ENCODE results near the gene FCRL1. TPM values are rescaled to one million over a fixed set of nuclear protein-coding genes. Genes with fewer than 3 reads are reported as not detected.
A peak's percentile ranks its signal among the peaks of the same experiment; 100 is the strongest.

FCRL1 gene
- total RNA-seq, 3 donors from 2014 or later = 0.17 to 1.4 TPM; not detected in 1

DNA sequence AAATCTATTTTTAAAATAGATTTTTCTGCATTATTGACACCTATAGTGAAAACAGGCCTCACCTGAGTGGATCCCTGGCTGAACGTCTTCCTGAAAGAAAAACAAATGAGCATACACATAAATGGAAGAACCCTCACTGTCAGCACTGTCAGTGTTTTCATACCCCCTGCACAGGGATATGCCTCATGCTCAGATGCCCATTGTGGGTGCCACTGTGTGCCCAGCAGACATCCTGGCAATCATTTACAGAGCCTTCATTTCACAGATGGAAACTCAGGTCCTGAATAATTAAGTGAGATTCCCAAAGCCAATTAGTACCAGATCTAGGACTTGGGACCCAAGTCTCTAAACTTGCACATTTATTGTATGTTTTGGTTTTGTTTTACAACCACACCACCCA, 19.9 kb downstream of the FCRL1 start:
- no peak for ATAC-seq
- intact Hi-C loops (cut with DNase I, micrococcal nuclease) = no loop called here
- H3K4me3 ChIP-seq = no peak overlapping the region
- H3K4me1 ChIP-seq (ENCODE audit: low read depth) = no peaks in the 10 kb centered on the region
- TF ChIP-seq, protein P1, sequence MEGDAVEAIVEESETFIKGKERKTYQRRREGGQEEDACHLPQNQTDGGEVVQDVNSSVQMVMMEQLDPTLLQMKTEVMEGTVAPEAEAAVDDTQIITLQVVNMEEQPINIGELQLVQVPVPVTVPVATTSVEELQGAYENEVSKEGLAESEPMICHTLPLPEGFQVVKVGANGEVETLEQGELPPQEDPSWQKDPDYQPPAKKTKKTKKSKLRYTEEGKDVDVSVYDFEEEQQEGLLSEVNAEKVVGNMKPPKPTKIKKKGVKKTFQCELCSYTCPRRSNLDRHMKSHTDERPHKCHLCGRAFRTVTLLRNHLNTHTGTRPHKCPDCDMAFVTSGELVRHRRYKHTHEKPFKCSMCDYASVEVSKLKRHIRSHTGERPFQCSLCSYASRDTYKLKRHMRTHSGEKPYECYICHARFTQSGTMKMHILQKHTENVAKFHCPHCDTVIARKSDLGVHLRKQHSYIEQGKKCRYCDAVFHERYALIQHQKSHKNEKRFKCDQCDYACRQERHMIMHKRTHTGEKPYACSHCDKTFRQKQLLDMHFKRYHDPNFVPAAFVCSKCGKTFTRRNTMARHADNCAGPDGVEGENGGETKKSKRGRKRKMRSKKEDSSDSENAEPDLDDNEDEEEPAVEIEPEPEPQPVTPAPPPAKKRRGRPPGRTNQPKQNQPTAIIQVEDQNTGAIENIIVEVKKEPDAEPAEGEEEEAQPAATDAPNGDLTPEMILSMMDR (IDR thresholded peaks at IDR 0.05) = no peak
- DNase-seq = no peak
- no peaks in the 10 kb centered on the region for H3K9me3 ChIP-seq
- H3K36me3 ChIP-seq (ENCODE audit: low read depth) = no peaks in the 10 kb centered on the region

DNA sequence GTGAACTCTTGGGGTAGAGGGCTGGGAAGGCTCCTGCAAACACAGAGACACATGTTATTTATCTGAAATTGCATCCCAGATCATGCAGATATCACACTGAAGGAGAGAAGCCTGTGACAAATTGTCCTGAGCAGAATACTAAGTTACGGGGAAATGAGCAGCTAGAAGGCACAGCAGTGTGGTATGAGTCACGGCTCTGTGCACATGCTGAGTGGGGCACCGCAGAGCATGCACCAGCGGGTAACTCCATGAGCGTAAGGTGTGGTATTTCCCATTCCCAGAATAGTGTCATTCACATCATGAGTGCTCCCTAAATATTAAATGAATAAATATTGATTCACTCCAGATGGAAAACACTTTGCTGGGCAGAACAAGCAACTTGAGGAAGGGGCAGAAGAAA, 21.7 kb downstream of the FCRL1 start:
- H3K36me3 ChIP-seq (ENCODE audit: low read depth) = no peaks in the 10 kb centered on the region
- TF ChIP-seq, protein P1 (IDR thresholded peaks at IDR 0.05) = no peak
- no peaks in the 10 kb centered on the region for H3K4me1 ChIP-seq (ENCODE audit: low read depth)
- H3K9me3 ChIP-seq = peaks cover 5% of the 10 kb centered on the region
- intact Hi-C loops (cut with DNase I, micrococcal nuclease) = no loop called here
- H3K4me3 ChIP-seq = no peak overlapping the region
- ATAC-seq (no peak), DNase-seq (no peak)

DNA sequence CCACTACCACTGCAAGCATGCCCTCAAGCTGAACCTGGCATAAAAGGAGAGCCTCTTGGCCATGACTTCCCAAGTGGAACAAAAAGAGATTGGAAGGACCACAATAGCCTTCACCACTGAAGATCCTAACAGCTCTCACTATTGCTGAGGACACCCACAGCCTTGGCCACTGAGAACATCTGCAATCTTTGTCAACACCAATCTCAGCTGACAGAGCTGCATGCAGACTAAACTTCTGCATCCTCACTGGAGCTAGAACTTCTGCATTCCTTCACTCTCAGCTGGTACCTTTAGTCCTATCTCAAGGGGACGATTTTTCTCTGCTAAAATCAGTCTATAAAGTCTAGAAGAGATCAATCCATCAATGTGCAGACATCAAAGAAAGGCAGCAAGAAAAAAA, 34.7 kb downstream of the FCRL1 start:
- intact Hi-C loops (cut with DNase I, micrococcal nuclease) = no loop called here
- DNase-seq (no peak), ATAC-seq (peak; percentile 26)
- TF ChIP-seq, protein P1 (IDR thresholded peaks at IDR 0.05) = no peak
- no peaks in the 10 kb centered on the region for H3K4me1 ChIP-seq (ENCODE audit: low read depth)
- H3K4me3 ChIP-seq = no peak overlapping the region
- no peaks in the 10 kb centered on the region for H3K9me3 ChIP-seq
- H3K36me3 ChIP-seq (ENCODE audit: low read depth) = no peaks in the 10 kb centered on the region

DNA sequence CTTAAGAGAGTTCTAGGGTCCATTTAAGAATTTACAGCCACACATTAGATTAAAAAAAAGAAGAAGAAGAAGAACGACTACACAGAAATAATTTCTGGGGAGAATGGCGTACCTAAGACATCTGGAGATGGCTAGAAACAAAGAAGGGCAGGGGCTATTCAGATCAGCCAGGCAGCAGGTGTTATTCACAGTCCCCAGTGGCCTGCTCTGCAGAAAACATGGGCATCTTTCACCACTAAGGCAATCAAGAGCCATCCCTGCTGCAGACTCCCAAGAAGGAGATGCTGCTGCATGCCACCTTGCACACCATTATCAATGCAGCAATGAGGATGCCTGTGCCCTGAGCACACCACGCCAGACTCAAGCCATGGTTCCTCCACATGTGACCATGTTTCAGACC, 35.1 kb downstream of the FCRL1 start:
- no peak overlapping the region for H3K4me3 ChIP-seq
- no peak for DNase-seq
- H3K9me3 ChIP-seq = no peaks in the 10 kb centered on the region
- intact Hi-C loops (cut with DNase I, micrococcal nuclease) = no loop called here
- H3K36me3 ChIP-seq (ENCODE audit: low read depth) = no peaks in the 10 kb centered on the region
- ATAC-seq = no peak
- TF ChIP-seq, protein P1 (IDR thresholded peaks at IDR 0.05) = no peak
- H3K4me1 ChIP-seq (ENCODE audit: low read depth) = no peaks in the 10 kb centered on the region

DNA sequence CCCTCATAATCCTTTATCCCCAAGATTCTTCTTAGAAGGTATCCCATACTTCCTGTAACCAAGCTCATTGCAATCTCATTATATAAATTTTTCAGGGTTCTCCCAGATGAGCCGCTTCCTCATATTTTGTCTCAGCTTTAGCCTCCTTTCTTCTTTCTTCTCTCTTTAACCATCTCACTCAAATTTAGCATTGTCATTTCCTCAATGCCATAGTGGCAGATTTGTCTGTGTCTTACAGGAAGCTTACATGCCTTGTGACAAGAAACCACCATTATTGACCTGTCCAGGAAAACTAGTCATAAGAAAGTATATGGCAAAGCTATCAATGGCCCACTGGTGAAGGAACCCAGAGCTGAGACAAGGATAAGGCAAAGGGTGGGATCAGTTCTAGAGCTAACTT, 37.0 kb downstream of the FCRL1 start:
- TF ChIP-seq, protein P1 (IDR thresholded peaks at IDR 0.05) = no peak
- ATAC-seq (no peak), DNase-seq (no peak)
- H3K9me3 ChIP-seq = no peaks in the 10 kb centered on the region
- H3K4me1 ChIP-seq (ENCODE audit: low read depth) = no peaks in the 10 kb centered on the region
- H3K4me3 ChIP-seq = no peak overlapping the region
- intact Hi-C loops (cut with DNase I, micrococcal nuclease) = no loop called here
- no peaks in the 10 kb centered on the region for H3K36me3 ChIP-seq (ENCODE audit: low read depth)

DNA sequence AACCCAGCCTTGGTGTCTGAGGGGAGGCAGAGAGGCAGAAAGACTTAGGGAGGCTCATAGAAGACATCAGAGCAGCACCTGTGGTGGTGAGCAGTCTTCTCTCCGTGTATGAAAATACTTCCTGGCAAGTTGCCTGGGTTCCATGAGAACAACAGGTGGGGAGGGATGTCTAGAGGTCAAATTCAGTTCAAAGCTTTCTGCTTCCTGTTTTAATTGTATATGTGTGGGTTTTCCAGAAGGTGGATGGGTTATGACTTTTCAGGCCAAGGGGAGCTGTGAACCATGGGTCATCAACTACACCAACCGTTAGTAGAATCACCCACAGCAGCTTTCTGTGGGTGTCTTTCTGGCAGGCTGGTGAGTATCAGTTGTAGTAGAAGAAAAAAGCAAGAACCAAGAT, 38.9 kb downstream of the FCRL1 start:
- H3K4me1 ChIP-seq (ENCODE audit: low read depth) = no peaks in the 10 kb centered on the region
- TF ChIP-seq, protein P1 (IDR thresholded peaks at IDR 0.05) = no peak
- peak in 1 of 3 donors; percentile 57 for DNase-seq
- H3K9me3 ChIP-seq = no peaks in the 10 kb centered on the region
- no peaks in the 10 kb centered on the region for H3K36me3 ChIP-seq (ENCODE audit: low read depth)
- intact Hi-C loops (cut with DNase I, micrococcal nuclease) = no loop called here
- peak; percentile 56 for ATAC-seq
- H3K4me3 ChIP-seq = no peak overlapping the region

Data from mucosa of descending colon (tissue), 3 donors.